Measurements from ENCODE around the gene CCDC83.

DNA sequence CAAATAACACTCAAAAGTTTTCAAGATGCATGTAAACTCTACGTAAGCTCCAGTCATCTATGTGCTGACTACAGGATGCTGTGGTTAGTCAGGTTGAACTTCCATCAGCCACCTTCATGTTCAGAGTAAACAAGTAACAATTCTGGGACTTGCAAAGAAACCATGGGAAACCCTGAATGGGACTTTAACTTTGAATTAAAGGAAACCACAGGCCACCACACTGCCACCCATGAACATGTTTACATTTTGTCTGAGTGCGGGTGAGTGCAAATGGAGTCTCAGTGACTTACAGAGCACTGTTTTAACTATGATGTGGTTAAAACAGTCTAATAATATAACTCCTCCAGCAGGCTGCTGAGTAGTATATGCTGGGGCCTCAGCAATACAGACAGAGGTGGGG lies 31.4 kb upstream of the CCDC83 start:
- TF ChIP-seq, protein P1, sequence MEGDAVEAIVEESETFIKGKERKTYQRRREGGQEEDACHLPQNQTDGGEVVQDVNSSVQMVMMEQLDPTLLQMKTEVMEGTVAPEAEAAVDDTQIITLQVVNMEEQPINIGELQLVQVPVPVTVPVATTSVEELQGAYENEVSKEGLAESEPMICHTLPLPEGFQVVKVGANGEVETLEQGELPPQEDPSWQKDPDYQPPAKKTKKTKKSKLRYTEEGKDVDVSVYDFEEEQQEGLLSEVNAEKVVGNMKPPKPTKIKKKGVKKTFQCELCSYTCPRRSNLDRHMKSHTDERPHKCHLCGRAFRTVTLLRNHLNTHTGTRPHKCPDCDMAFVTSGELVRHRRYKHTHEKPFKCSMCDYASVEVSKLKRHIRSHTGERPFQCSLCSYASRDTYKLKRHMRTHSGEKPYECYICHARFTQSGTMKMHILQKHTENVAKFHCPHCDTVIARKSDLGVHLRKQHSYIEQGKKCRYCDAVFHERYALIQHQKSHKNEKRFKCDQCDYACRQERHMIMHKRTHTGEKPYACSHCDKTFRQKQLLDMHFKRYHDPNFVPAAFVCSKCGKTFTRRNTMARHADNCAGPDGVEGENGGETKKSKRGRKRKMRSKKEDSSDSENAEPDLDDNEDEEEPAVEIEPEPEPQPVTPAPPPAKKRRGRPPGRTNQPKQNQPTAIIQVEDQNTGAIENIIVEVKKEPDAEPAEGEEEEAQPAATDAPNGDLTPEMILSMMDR (IDR thresholded peaks at IDR 0.05; ENCODE audit: low read depth, low read length): no peak
- TF ChIP-seq POLR2A (IDR thresholded peaks at IDR 0.05; ENCODE audit: extremely low read depth, insufficient read length) (no peak), MYC (IDR thresholded peaks at IDR 0.05; ENCODE audit: low read depth, low read length) (no peak)
- TF ChIP-seq, protein P2, sequence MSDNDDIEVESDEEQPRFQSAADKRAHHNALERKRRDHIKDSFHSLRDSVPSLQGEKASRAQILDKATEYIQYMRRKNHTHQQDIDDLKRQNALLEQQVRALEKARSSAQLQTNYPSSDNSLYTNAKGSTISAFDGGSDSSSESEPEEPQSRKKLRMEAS (IDR thresholded peaks at IDR 0.05; ENCODE audit: low read depth, low read length): no peak
